Left forelimb (tissue), 1 donor: ENCODE results near the gene ID3.

Experiments
- DNase-seq: peaks from one replicate; pipeline ENCODE4 v3.0.0-alpha.2; 2018; ENCODE audit warnings: low spot score

Gene ID3

GRCh38 chr1:23526329-23527041 lies 32.8 kb downstream of the ID3 start:
- DNase-seq = no peak

DNA sequence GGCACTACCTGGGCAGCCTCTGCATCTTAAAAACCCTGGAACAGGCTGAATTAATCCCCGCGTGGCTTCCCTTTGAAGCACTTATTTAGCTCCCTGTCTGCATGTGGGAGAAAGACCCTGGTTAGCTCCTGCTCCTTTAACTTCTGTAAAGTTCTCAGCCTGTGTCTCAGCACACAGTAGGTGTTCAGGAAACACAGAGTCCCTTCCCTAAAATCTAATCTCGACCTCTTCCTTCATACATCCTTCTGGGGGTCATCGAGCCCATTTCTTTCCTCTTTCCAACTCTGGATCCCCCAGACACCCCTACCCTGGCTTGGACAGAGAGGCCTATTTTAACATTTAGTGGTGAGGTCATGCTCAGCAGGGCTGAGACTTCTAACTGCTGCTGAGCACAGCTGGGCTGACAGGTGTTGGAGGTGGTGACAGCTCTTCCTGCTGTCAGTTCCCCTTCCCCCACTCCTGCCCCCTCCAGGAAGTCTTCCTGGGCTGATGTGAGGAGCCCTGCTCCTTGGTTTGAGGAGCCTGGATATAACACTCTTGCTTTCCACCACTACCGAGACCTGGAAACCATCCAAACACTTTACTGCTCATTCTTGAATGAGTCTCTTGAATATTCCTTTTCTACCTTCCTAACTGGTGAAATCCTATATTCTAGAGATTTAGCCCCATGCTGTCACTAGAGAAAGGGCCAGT lies 33.6 kb downstream of the ID3 start:
- DNase-seq = no peak

DNA sequence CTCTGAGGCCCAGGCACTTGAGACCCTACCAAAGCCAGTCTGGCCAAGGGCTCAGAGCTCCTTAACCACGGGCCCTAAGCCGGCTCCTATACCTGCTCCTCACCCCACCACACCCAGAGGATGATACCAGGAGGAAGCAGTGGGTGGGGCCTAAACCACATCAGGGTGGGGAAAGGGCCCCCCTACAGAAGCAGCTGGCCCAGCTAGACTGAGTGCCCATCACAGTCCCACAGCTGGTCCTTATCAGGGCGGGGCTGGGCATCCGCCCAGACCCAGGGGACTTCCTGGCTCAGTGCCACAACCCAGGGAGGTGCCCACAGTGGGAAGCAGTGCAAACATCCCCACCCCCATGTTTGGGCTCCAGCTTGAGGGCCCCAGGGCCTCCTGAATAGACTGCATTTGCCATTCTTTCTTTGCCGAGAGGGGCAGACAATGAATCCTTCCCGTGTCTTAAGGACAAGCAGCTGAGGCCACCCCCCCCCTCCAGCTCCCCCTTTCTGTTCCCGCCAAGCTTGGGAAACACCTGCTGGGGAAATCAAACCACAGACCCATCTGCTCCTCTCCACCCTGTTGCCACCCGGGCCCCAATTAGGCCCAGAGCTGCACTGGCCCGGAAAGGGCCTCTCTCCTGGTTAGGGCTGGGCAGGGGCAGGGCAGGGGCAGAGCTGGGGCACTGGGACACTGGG lies 34.4 kb downstream of the ID3 start:
- DNase-seq = peak; percentile 74

GRCh38 chr1:23524163-23524562 lies 35.1 kb downstream of the ID3 start:
- DNase-seq = no peak

GRCh38 chr1:23522244-23522982 lies 36.9 kb downstream of the ID3 start:
- no peak for DNase-seq

DNA sequence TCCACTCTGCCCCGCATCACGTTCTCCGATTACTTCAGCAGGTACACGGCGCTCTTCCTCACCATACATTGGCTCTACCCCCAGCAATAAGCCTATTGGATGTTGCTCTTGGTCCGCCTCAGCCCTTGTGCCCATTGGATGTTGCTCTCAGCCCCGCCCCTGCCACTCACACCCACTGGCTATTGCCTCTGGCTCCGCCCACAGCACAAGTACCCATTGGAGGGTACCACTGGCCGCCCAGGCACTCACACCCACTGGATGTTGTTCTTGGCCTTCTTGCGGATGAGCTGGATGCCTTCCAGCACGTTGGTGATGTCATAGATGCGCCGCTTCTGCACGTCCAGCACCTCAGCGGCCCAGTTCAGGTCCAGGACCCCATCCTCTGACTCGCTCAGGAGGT lies 37.7 kb downstream of the ID3 start:
- DNase-seq = no peak

- no peak for DNase-seq
Observed at GRCh38 chr1:23517581-23517980, 41.7 kb downstream of the ID3 start.

- no peak for DNase-seq
Observed at GRCh38 chr1:23515905-23516304, 43.4 kb downstream of the ID3 start.

DNA sequence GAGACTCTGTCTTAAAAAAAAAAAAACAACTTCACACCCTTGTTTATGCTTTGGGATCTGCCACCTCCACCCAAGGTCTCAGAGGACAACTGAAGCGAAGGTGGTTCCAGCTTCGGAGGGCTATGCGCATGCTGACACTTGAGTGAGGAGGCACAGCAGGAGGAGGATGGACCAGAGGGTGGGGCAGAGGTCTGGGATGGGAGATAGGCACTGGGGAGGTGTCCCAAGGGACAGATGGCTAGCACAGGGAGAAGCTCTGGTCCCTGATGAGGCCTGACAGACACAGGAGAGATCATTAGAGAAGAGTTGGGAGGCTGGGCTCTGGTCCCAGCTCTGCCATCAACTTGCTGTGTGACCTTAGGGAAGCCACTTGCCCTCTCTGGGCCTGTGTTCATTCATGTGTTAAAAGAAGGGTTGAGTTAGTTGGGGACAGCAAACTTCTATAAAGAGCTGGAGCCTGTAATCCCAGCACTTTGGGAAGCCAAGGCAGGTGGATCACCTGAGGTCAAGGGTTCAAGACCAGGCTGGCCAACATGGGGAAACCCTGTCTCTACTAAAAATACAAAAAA lies 45.1 kb downstream of the ID3 start:
- DNase-seq = no peak

DNA sequence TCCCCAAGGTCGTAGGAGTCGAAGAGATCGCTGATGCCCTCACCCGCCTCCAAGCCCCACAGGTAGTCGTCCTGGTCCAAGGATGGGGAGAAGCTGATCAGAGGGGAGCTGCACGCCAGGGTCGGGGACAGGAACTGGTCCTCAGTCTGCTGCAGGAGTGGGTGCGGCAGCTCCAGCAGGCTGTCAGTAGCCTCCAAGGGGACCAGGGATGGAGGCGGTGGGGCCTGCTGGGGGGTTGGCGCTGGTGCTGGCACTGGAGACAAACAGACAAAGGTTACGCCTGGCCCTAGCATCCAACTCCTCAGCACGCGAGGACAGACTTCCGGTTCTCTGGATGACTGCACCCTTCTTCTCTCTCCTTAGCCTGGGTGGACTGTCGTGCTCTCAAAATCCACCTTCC lies 49.4 kb downstream of the ID3 start:
- DNase-seq = no peak
